H1 (cell line): ENCODE measurements around the gene UBE3B. TPM values are rescaled to one million over a fixed set of nuclear protein-coding genes. Genes with fewer than 3 reads are reported as not detected.

Experiments
- CTCF ChIA-PET: fragments of 300-600 bp; sonication (Branson Sonifier 250); formaldehyde crosslinking; loops from one replicate; lab custom pipeline; 2021; ENCODE audit not compliant: partially characterized antibody; lab: Charles Lee
- POLR2A ChIA-PET: fragments of 300-600 bp; sonication (Branson Sonifier 250); formaldehyde crosslinking; loops from one replicate; lab custom pipeline; 2021; ENCODE audit warnings: inconsistent platforms; ENCODE audit not compliant: partially characterized antibody; lab: Charles Lee
- DNase-seq, 2 experiments: peaks; one replicate each; pipeline versions ENCODE4 v3.0.0 to v3.0.0-alpha.2; 2010 to 2022; ENCODE audit warnings: low spot score in 2 of 2, low read depth in 1 of 2, mixed read lengths in 1 of 2
- FAIRE-seq: peaks from 2 replicates; lab custom pipeline; 2011; peaks lifted over from hg19 to GRCh38; lab: Jason Lieb, UNC
- H2AFZ ChIP-seq: 2 replicates; pipeline ENCODE4 v1.8.1; 2012; ENCODE audit warnings: low read length, inconsistent platforms
- H2AK5ac ChIP-seq: 2 replicates; pipeline ENCODE4 v1.6.1; 2013; ENCODE audit warnings: low read depth, low read length
- H2BK120ac ChIP-seq: replicated peaks from 2 replicates; pipeline ENCODE3; 2013; ENCODE audit warnings: low read depth, low read length, inconsistent platforms
- H2BK12ac ChIP-seq: 2 replicates; pipeline ENCODE4 v1.6.1; 2013; ENCODE audit warnings: low read depth, low read length
- H2BK15ac ChIP-seq: 2 replicates; pipeline ENCODE4 v1.6.1; 2013; ENCODE audit warnings: low read length
- H2BK20ac ChIP-seq: 2 replicates; pipeline ENCODE4 v1.6.1; 2013; ENCODE audit warnings: low read length
- H2BK5ac ChIP-seq: 2 replicates; pipeline ENCODE4 v1.6.1; 2013; ENCODE audit warnings: low read depth, low read length
- H3K14ac ChIP-seq: 2 replicates; pipeline ENCODE4 v1.6.1; 2013; ENCODE audit warnings: inconsistent platforms; ENCODE audit not compliant: insufficient read length
- H3K18ac ChIP-seq: 2 replicates; pipeline ENCODE4 v1.6.1; 2013; ENCODE audit warnings: low read length; ENCODE audit errors: extremely low read depth
- H3K23ac ChIP-seq: 2 replicates; pipeline ENCODE4 v1.6.1; 2013; ENCODE audit warnings: inconsistent platforms; ENCODE audit not compliant: insufficient read length
- H3K23me2 ChIP-seq: 2 replicates; pipeline ENCODE4 v1.6.1; 2013; ENCODE audit warnings: low read depth, low read length
- H3K27ac ChIP-seq: 2 replicates; pipeline ENCODE4 v1.6.1; 2011; ENCODE audit warnings: low read depth, low read length, inconsistent platforms
- H3K27me3 ChIP-seq, 4 experiments: replicated peaks in 1 of 4; 1 replicate in 1 of 4; 2 replicates in 3 of 4; pipeline versions ENCODE4 v1.6.1 to v1.8.1; 2011 to 2013; ENCODE audit warnings: low read length in 3 of 4, mild to moderate bottlenecking in 3 of 4, inconsistent platforms in 2 of 4, mixed read lengths in 2 of 4, moderate library complexity in 1 of 4; ENCODE audit not compliant: control insufficient read depth in 3 of 4, insufficient read depth in 3 of 4; ENCODE audit errors: extremely low read depth in 1 of 4
- H3K36me3 ChIP-seq, 4 experiments: 2 replicates each; pipeline versions ENCODE4 v1.6.1 to v1.8.1; 2011 to 2013; ENCODE audit warnings: mild to moderate bottlenecking in 4 of 4, low read length in 3 of 4, moderate library complexity in 2 of 4, control low read depth in 1 of 4, inconsistent platforms in 1 of 4; ENCODE audit not compliant: insufficient read depth in 4 of 4, control insufficient read depth in 2 of 4
- H3K4ac ChIP-seq: replicated peaks from 2 replicates; pipeline ENCODE3; 2013; ENCODE audit warnings: low read length, low read depth, mixed read lengths, inconsistent platforms; ENCODE audit not compliant: insufficient read length
- H3K4me1 ChIP-seq, 4 experiments: replicated peaks in 1 of 4; 1 replicate in 1 of 4; 2 replicates in 3 of 4; pipeline versions ENCODE4 v1.6.1 to v1.8.1; 2011 to 2013; ENCODE audit warnings: low read length in 3 of 4, inconsistent platforms in 2 of 4, mixed read lengths in 1 of 4; ENCODE audit not compliant: insufficient read depth in 4 of 4, control insufficient read depth in 3 of 4
- H3K4me2 ChIP-seq, 2 experiments: 2 replicates each; pipeline versions ENCODE4 v1.6.1 to v1.8.1; 2011 to 2013; ENCODE audit warnings: low read depth in 2 of 2, low read length in 2 of 2, control low read depth in 1 of 2, inconsistent platforms in 1 of 2, mild to moderate bottlenecking in 1 of 2; ENCODE audit not compliant: insufficient read depth in 1 of 2
- H3K4me3 ChIP-seq, 4 experiments: fragments of 200-600, 300-600 bp in 1 of 4; sonication (generic), shearing (Covaris generic), sonication (Bioruptor Twin) in 1 of 4; 2 replicates each; pipeline versions ENCODE4 v1.5.1 to v1.8.1; 2011 to 2016; ENCODE audit warnings: low read length in 4 of 4, low read depth in 3 of 4, control low read depth in 2 of 4, inconsistent platforms in 2 of 4, mild to moderate bottlenecking in 2 of 4, mixed read lengths in 1 of 4, moderate library complexity in 1 of 4; ENCODE audit not compliant: insufficient read depth in 2 of 4; ENCODE audit errors: extremely low read depth in 1 of 4
- H3K56ac ChIP-seq: replicated peaks from 2 replicates; pipeline ENCODE3; 2013; ENCODE audit warnings: low read depth, mild to moderate bottlenecking, mixed read lengths, low read length, inconsistent platforms; ENCODE audit not compliant: insufficient read length
- H3K79me1 ChIP-seq: 2 replicates; pipeline ENCODE4 v1.6.1; 2013; ENCODE audit warnings: low read depth, low read length, control low read depth
- H3K79me2 ChIP-seq, 2 experiments: 2 replicates each; pipeline versions ENCODE4 v1.6.1 to v1.8.1; 2012 to 2013; ENCODE audit warnings: low read length in 2 of 2, mild to moderate bottlenecking in 2 of 2, inconsistent platforms in 1 of 2; ENCODE audit not compliant: insufficient read depth in 2 of 2, control insufficient read depth in 1 of 2
- H3K9ac ChIP-seq, 4 experiments: replicated peaks in 1 of 4; 1 replicate in 1 of 4; 2 replicates in 3 of 4; pipeline versions ENCODE4 v1.6.1 to v1.8.1; 2011 to 2013; ENCODE audit warnings: low read depth in 3 of 4, low read length in 3 of 4, control low read depth in 2 of 4, mild to moderate bottlenecking in 2 of 4, moderate library complexity in 2 of 4, inconsistent platforms in 1 of 4; ENCODE audit errors: extremely low read depth in 1 of 4
- H3K9me3 ChIP-seq, 2 experiments: 2 replicates each; pipeline versions ENCODE4 v1.6.1 to v1.8.1; 2012 to 2013; ENCODE audit warnings: mild to moderate bottlenecking in 2 of 2, moderate library complexity in 2 of 2, control low read depth in 1 of 2, inconsistent platforms in 1 of 2, low read depth in 1 of 2, low read length in 1 of 2, mixed read lengths in 1 of 2; ENCODE audit not compliant: insufficient read depth in 2 of 2
- H4K20me1 ChIP-seq, 2 experiments: replicated peaks in 1 of 2; 2 replicates each; pipeline versions ENCODE3 to v1.8.1; 2011 to 2013; ENCODE audit warnings: inconsistent platforms in 2 of 2, low read length in 2 of 2, mild to moderate bottlenecking in 1 of 2; ENCODE audit not compliant: insufficient read depth in 2 of 2, control insufficient read depth in 1 of 2
- H4K5ac ChIP-seq: 2 replicates; pipeline ENCODE4 v1.6.1; 2013; ENCODE audit warnings: low read length, low read depth, mixed read lengths, inconsistent platforms; ENCODE audit not compliant: insufficient read length
- H4K8ac ChIP-seq: 2 replicates; pipeline ENCODE4 v1.8.0; 2013; ENCODE audit warnings: mild to moderate bottlenecking, moderate library complexity, low read length, inconsistent platforms; ENCODE audit not compliant: insufficient read depth; ENCODE audit errors: extremely low read depth
- H4K91ac ChIP-seq: replicated peaks from 2 replicates; pipeline ENCODE3; 2013; ENCODE audit warnings: low read length, mixed read lengths, inconsistent platforms; ENCODE audit not compliant: insufficient read length
- BCL11A ChIP-seq, 2 experiments: IDR thresholded peaks; one replicate each; pipeline ENCODE4 v1.6.1; 2011; ENCODE audit warnings: low read depth in 2 of 2, low read length in 2 of 2, mild to moderate bottlenecking in 2 of 2
- CHD1 ChIP-seq: IDR thresholded peaks from 2 replicates; pipeline ENCODE4 v1.6.1; 2012; ENCODE audit warnings: low read depth, low read length, improper control_type of control experiment
- CREB1 ChIP-seq: IDR thresholded peaks from 2 replicates; pipeline ENCODE4 v1.6.1; 2012; ENCODE audit warnings: inconsistent platforms
- CTBP2 ChIP-seq: IDR thresholded peaks from 2 replicates; pipeline ENCODE4 v1.7.0; 2011; ENCODE audit warnings: borderline replicate concordance, mild to moderate bottlenecking, moderate library complexity, mixed read lengths, low read length; ENCODE audit not compliant: insufficient read depth, insufficient read length
- CTCF ChIP-seq, 3 experiments: IDR thresholded peaks; 1 replicate in 2 of 3; 2 replicates in 1 of 3; pipeline versions ENCODE4 v1.5.1 to v1.6.1; 2011; ENCODE audit warnings: low read length in 3 of 3, mild to moderate bottlenecking in 3 of 3, inconsistent platforms in 2 of 3, low read depth in 1 of 3, moderate library complexity in 1 of 3; ENCODE audit not compliant: insufficient read depth in 1 of 3; ENCODE audit errors: control extremely low read depth in 1 of 3
- GABPA ChIP-seq: IDR thresholded peaks from 2 replicates; pipeline ENCODE4 v1.6.1; 2011; ENCODE audit warnings: mild to moderate bottlenecking, low read length, moderate library complexity, borderline replicate concordance; ENCODE audit not compliant: insufficient read depth
- KDM1A ChIP-seq: fragments of 200-600, 300-600 bp; sonication (generic); IDR thresholded peaks from 2 replicates; pipeline ENCODE4 v1.7.1; 2016; ENCODE audit warnings: mild to moderate bottlenecking, low read length, borderline replicate concordance
- POLR2A ChIP-seq, 2 experiments: IDR thresholded peaks; 1 replicate in 1 of 2; 2 replicates in 1 of 2; pipeline ENCODE4 v1.6.1; 2011; ENCODE audit warnings: low read depth in 2 of 2, low read length in 2 of 2, mild to moderate bottlenecking in 2 of 2; ENCODE audit errors: control extremely low read depth in 1 of 2
- POLR2AphosphoS5 ChIP-seq: IDR thresholded peaks from 2 replicates; pipeline ENCODE4 v1.6.1; 2011; ENCODE audit warnings: low read depth, low read length
- SUZ12 ChIP-seq: fragments of 200-600 bp; sonication (generic); IDR thresholded peaks from 2 replicates; pipeline ENCODE4 v1.6.1; 2012; ENCODE audit warnings: mild to moderate bottlenecking, inconsistent platforms, low read length, moderate library complexity, mixed read lengths
- WGBS, 2 experiments: shearing (Covaris generic) in 1 of 2; methylation state at CpG; one replicate each; pipeline versions ENCODE4 v1.1.6 to v1.1.7; 2013 to 2015; ENCODE audit warnings: low lambda C conversion rate in 2 of 2, mixed read lengths in 2 of 2, inconsistent platforms in 1 of 2, low coverage in 1 of 2, missing lambda C conversion rate in 1 of 2; ENCODE audit not compliant: insufficient replicate concordance in 2 of 2, insufficient coverage in 1 of 2, insufficient read length in 1 of 2; ENCODE audit errors: extremely low coverage in 1 of 2, missing lambda C conversion rate in 1 of 2; 5-methylcytosine and 5-hydroxymethylcytosine counted together
- polyA plus RNA-seq, 7 experiments: library from polyadenylated mRNA; depleted of rRNA in 3 of 7; stranded (reverse) in 5 of 7; unstranded in 2 of 7; fragments of >200 nt in 5 of 7; fragments of 200-250 nt in 2 of 7; gene quantifications; 1 replicate in 5 of 7; 2 replicates in 1 of 7; 4 replicates in 1 of 7; pipeline versions ENCODE4 v1.2.1 to v1.2.3, GENCODE V29; 2011 to 2013; ENCODE audit warnings: missing spikeins in 2 of 7, mixed read lengths in 2 of 7
- total RNA-seq: library from RNA; stranded (reverse); fragmentation: NEBNext Ultra II Directional; extraction: Animal tissue kit (Norgen Biotek cat#: 25700); gene quantifications from 2 replicates; pipeline ENCODE4 v1.2.1, GENCODE V29; 2021

UBE3B gene
- total and polyA plus RNA-seq, 2 of the 8 experiments (the other 6 are each of a cell fraction or from before 2014, with no cell fraction given) = 14.0 to 21.1 TPM

GRCh38 chr12:109449845-109450532 is 27.4 kb upstream of the UBE3B start:
- H3K4me2 ChIP-seq = no peak overlapping the region
- no peak overlapping the region for H3K27ac ChIP-seq
- no peak for DNase-seq
- ChIA-PET POLR2A (interaction anchor here (0.8 to 2.1 kb wide), 4 partner anchors 8 to 26 kb away, joined by 3 to 6 read pairs (median 4); no protein-coding TSS in a partner anchor), CTCF (interaction anchor here (0.5 to 17.4 kb wide), 19 partner anchors 9 to 324 kb away, joined by 3 to 181 read pairs (median 4); no protein-coding TSS in a partner anchor)
- H2BK15ac ChIP-seq = no peak overlapping the region
- H2BK12ac ChIP-seq = no peak overlapping the region
- no peak overlapping the region for H3K4ac ChIP-seq
- no peak overlapping the region for H4K91ac ChIP-seq
- peaks cover 3 to 7% of the 10 kb centered on the region in 2 experiments for H4K20me1 ChIP-seq
- no peak overlapping the region; the same call in 1 of the 2 replicates for H2BK5ac ChIP-seq
- H4K5ac ChIP-seq = no peak overlapping the region
- no peak for FAIRE-seq
- peaks cover 0 to 9% of the 10 kb centered on the region in 2 experiments; a peak in 2 of 4 replicates for H3K79me2 ChIP-seq
- H3K18ac ChIP-seq = no peak overlapping the region
- H3K79me1 ChIP-seq = peaks cover 3% of the 10 kb centered on the region
- H3K9ac ChIP-seq = no peak overlapping the region
- H3K23me2 ChIP-seq = no peaks in the 10 kb centered on the region
- no peaks in the 10 kb centered on the region for H3K9me3 ChIP-seq
- no peak overlapping the region for H3K14ac ChIP-seq
- WGBS, 2 experiments = 88% methylated on average over 16 of the region's 16 CpGs; no CpG with 5 or more reads in 1 of the 2 experiments
- H3K4me3 ChIP-seq = no peak overlapping the region
- no peak overlapping the region for H2AK5ac ChIP-seq
- H2BK20ac ChIP-seq = no peak overlapping the region
- H3K56ac ChIP-seq = no peak overlapping the region
- H3K27me3 ChIP-seq = no peaks in the 10 kb centered on the region
- no peak overlapping the region for H2AFZ ChIP-seq
- H3K4me1 ChIP-seq = no peaks in the 10 kb centered on the region
- H3K36me3 ChIP-seq = peaks cover 16 to 52% (median 41%) of the 10 kb centered on the region in 4 experiments
- H2BK120ac ChIP-seq = no peak overlapping the region
- H3K23ac ChIP-seq = no peak overlapping the region
- 0 out of 2 replicates have a peak overlapping the region, but pooled peaks have one; percentile 9 for H4K8ac ChIP-seq
- TF ChIP-seq GABPA (no peak), CHD1 (no peak), CTBP2 (no peak), POLR2AphosphoS5 (no peak), POLR2A (IDR thresholded peaks at IDR 0.05; ENCODE audit: control extremely low read depth in 1 of 2, low read depth in 2 of 2, low read length in 2 of 2) (no peak), CREB1 (no peak), BCL11A (IDR thresholded peaks at IDR 0.05; ENCODE audit: low read depth in 2 of 2, low read length in 2 of 2) (no peak), CTCF (IDR thresholded peaks at IDR 0.05; ENCODE audit: control extremely low read depth in 1 of 3, insufficient read depth in 1 of 3, low read depth in 1 of 3, low read length in 3 of 3) (peak; percentile 61 to 75 (median 74)), KDM1A (no peak), SUZ12 (no peak)
